ENCODE results near the gene CCNYL1.
"Not testable (repeated sequence)": the region's sequence is repeated elsewhere in the genome, so short reads cannot be mapped to it uniquely, and the experiment has no call there.

The CCNYL1 gene

GRCh38 chr2:207682557-207682956 is 28.9 kb upstream of the CCNYL1 start:
- no peak for TF ChIP-seq Cebpa-rat (IDR thresholded peaks at IDR 0.05)
- no peaks in the 10 kb centered on the region for H4K20me1 ChIP-seq
- no peak overlapping the region for H3K4me2 ChIP-seq
- no peaks in the 10 kb centered on the region for H3K27me3 ChIP-seq
- H3K9me3 ChIP-seq: peaks cover 3% of the 10 kb centered on the region; the same call in 1 of the 2 replicates
- no peak overlapping the region for H3K9ac ChIP-seq
- no peak overlapping the region for H3K4me3 ChIP-seq
- no peak overlapping the region for H3K27ac ChIP-seq
- H3K36me3 ChIP-seq: no peaks in the 10 kb centered on the region
- H3K4me1 ChIP-seq: peaks cover 2% of the 10 kb centered on the region

- H3K4me2 ChIP-seq: no peak overlapping the region
- H3K4me1 ChIP-seq: no peaks in the 10 kb centered on the region
- H3K36me3 ChIP-seq: no peaks in the 10 kb centered on the region
Observed at GRCh38 chr2:207683438-207683837, 28.0 kb upstream of the CCNYL1 start.

GRCh38 chr2:207683879-207684627 is 27.4 kb upstream of the CCNYL1 start:
- Histone ChIP-seq H3K27ac (no peak overlapping the region), H3K9ac (no peak overlapping the region), H3K4me2 (no peak overlapping the region), H4K20me1 (no peaks in the 10 kb centered on the region), H3K9me3 (peaks cover 3% of the 10 kb centered on the region; the same call in 1 of the 2 replicates), H3K4me3 (no peak overlapping the region), H3K36me3 (no peaks in the 10 kb centered on the region), H3K4me1 (no peaks in the 10 kb centered on the region), H3K27me3 (no peaks in the 10 kb centered on the region)
- TF ChIP-seq Cebpa-rat (IDR thresholded peaks at IDR 0.05): no peak

More at GRCh38 chr2:207683438-207683837, 28.0 kb upstream of the CCNYL1 start:
- Histone ChIP-seq H3K27ac (no peak overlapping the region), H3K4me3 (no peak overlapping the region), H3K27me3 (no peaks in the 10 kb centered on the region), H3K9me3 (peaks cover 3% of the 10 kb centered on the region; the same call in 1 of the 2 replicates), H4K20me1 (no peaks in the 10 kb centered on the region), H3K9ac (no peak overlapping the region)
- no peak for TF ChIP-seq Cebpa-rat (IDR thresholded peaks at IDR 0.05)

- H3K9ac ChIP-seq: no peak overlapping the region
- peaks cover 3% of the 10 kb centered on the region; the same call in 1 of the 2 replicates for H3K9me3 ChIP-seq
- H3K36me3 ChIP-seq: no peaks in the 10 kb centered on the region
- no peak for TF ChIP-seq Cebpa-rat (IDR thresholded peaks at IDR 0.05)
- H3K4me2 ChIP-seq: no peak overlapping the region
- H4K20me1 ChIP-seq: no peaks in the 10 kb centered on the region
- H3K27ac ChIP-seq: no peak overlapping the region
- H3K27me3 ChIP-seq: no peaks in the 10 kb centered on the region
- H3K4me3 ChIP-seq: no peak overlapping the region
- no peaks in the 10 kb centered on the region for H3K4me1 ChIP-seq
Observed at GRCh38 chr2:207686812-207687211, 24.6 kb upstream of the CCNYL1 start.

- Histone ChIP-seq H3K27ac (no peak overlapping the region), H4K20me1 (no peaks in the 10 kb centered on the region), H3K36me3 (no peaks in the 10 kb centered on the region), H3K9ac (no peak overlapping the region), H3K4me3 (no peak overlapping the region), H3K27me3 (no peaks in the 10 kb centered on the region), H3K4me2 (no peak overlapping the region), H3K9me3 (peaks cover 3% of the 10 kb centered on the region; the same call in 1 of the 2 replicates), H3K4me1 (no peaks in the 10 kb centered on the region)
- TF ChIP-seq Cebpa-rat (IDR thresholded peaks at IDR 0.05): no peak
Observed at GRCh38 chr2:207688597-207688996, 22.8 kb upstream of the CCNYL1 start.

- not testable (repeated sequence) for H3K9me3 ChIP-seq, H3K27ac ChIP-seq, H3K4me3 ChIP-seq, H3K9ac ChIP-seq, H3K4me2 ChIP-seq, H3K36me3 ChIP-seq, H4K20me1 ChIP-seq, H3K4me1 ChIP-seq, H3K27me3 ChIP-seq
Observed at GRCh38 chr2:207690845-207691461, 20.5 kb upstream of the CCNYL1 start.

GRCh38 chr2:207692206-207693065 is 19.0 kb upstream of the CCNYL1 start:
- no peak for TF ChIP-seq Cebpa-rat (IDR thresholded peaks at IDR 0.05)
- H3K27ac ChIP-seq: no peak overlapping the region
- H3K4me2 ChIP-seq: no peak overlapping the region
- no peak overlapping the region for H3K9ac ChIP-seq
- H3K4me1 ChIP-seq: no peaks in the 10 kb centered on the region
- no peak overlapping the region for H3K4me3 ChIP-seq
- no peaks in the 10 kb centered on the region for H3K36me3 ChIP-seq
- no peaks in the 10 kb centered on the region for H4K20me1 ChIP-seq
- no peaks in the 10 kb centered on the region for H3K27me3 ChIP-seq
- no peaks in the 10 kb centered on the region for H3K9me3 ChIP-seq

- H3K9me3 ChIP-seq: no peaks in the 10 kb centered on the region
- no peak overlapping the region for H3K4me2 ChIP-seq
- H3K9ac ChIP-seq: no peak overlapping the region
- no peaks in the 10 kb centered on the region for H3K36me3 ChIP-seq
- no peak overlapping the region for H3K27ac ChIP-seq
- H3K27me3 ChIP-seq: no peaks in the 10 kb centered on the region
- H3K4me3 ChIP-seq: no peak overlapping the region
- H3K4me1 ChIP-seq: no peaks in the 10 kb centered on the region
- H4K20me1 ChIP-seq: no peaks in the 10 kb centered on the region
- no peak for TF ChIP-seq Cebpa-rat (IDR thresholded peaks at IDR 0.05)
Observed at GRCh38 chr2:207693641-207694249, 17.7 kb upstream of the CCNYL1 start.

GRCh38 chr2:207694811-207695281 is 16.6 kb upstream of the CCNYL1 start:
- H3K27me3 ChIP-seq: no peaks in the 10 kb centered on the region
- no peak overlapping the region for H3K4me2 ChIP-seq
- H3K27ac ChIP-seq: no peak overlapping the region
- no peaks in the 10 kb centered on the region for H3K36me3 ChIP-seq
- H3K4me1 ChIP-seq: no peaks in the 10 kb centered on the region
- no peak overlapping the region for H3K9ac ChIP-seq
- H4K20me1 ChIP-seq: no peaks in the 10 kb centered on the region
- TF ChIP-seq Cebpa-rat (IDR thresholded peaks at IDR 0.05): no peak
- H3K9me3 ChIP-seq: no peaks in the 10 kb centered on the region
- no peak overlapping the region for H3K4me3 ChIP-seq
